Hepatocyte (in vitro differentiated cells): ENCODE results near the gene MYMX.

ENCODE experiments used
- CTCF ChIP-seq: fragments of 200-600 bp; sonication (generic); IDR thresholded peaks from 2 replicates; pipeline ENCODE4 v1.5.1; 2016; ENCODE audit warnings: antibody characterized with exemption, mild to moderate bottlenecking; ENCODE audit not compliant: poor library complexity
- EZH2 ChIP-seq: fragments of 200-600 bp; sonication (generic); IDR thresholded peaks from 2 replicates; pipeline ENCODE4 v1.6.1; 2016; ENCODE audit warnings: antibody characterized with exemption, mild to moderate bottlenecking, borderline replicate concordance

GRCh38 chr6:44227148-44227793, 10.5 kb downstream of the MYMX start:
- no peak for TF ChIP-seq CTCF
- no peak for TF ChIP-seq EZH2
